Muscle layer of duodenum (tissue), 2 donors: ENCODE results near the gene MAGI2.

ENCODE experiments used
- H3K27ac ChIP-seq: one replicate; pipeline ENCODE4 v1.7.0; 2013; ENCODE audit warnings: mild to moderate bottlenecking, low read length
- H3K27me3 ChIP-seq: one replicate; pipeline ENCODE4 v1.7.0; 2013; ENCODE audit warnings: low read depth, mild to moderate bottlenecking, control low read depth, low read length
- H3K36me3 ChIP-seq, 2 donors: one replicate each; pipeline ENCODE4 v1.7.0; 2013; ENCODE audit warnings: low read length in 2 of 2, control low read depth in 1 of 2, mild to moderate bottlenecking in 1 of 2; ENCODE audit not compliant: insufficient read depth in 2 of 2, control insufficient read depth in 1 of 2
- H3K4me1 ChIP-seq, 2 donors: one replicate each; pipeline ENCODE4 v1.7.0; 2013; ENCODE audit warnings: low read length in 2 of 2, mild to moderate bottlenecking in 2 of 2, control low read depth in 1 of 2, moderate library complexity in 1 of 2; ENCODE audit not compliant: insufficient read depth in 2 of 2, control insufficient read depth in 1 of 2
- H3K4me3 ChIP-seq, 2 donors: one replicate each; pipeline ENCODE4 v1.7.0; 2013; ENCODE audit warnings: low read length in 2 of 2, low read depth in 1 of 2, mild to moderate bottlenecking in 1 of 2
- H3K9me3 ChIP-seq, 2 donors: one replicate each; pipeline ENCODE4 v1.7.0; 2013; ENCODE audit warnings: low read length in 2 of 2, control low read depth in 1 of 2, mild to moderate bottlenecking in 1 of 2; ENCODE audit not compliant: control insufficient read depth in 1 of 2
- donor health status: healthy.

Gene MAGI2

GRCh38 chr7:78279032-78279431 is 1174.4 kb downstream of the MAGI2 start:
- Histone ChIP-seq H3K4me1 (no peaks in the 10 kb centered on the region), H3K36me3 (no peaks in the 10 kb centered on the region), H3K27ac (no peak overlapping the region), H3K27me3 (no peaks in the 10 kb centered on the region), H3K9me3 (no peaks in the 10 kb centered on the region), H3K4me3 (no peak overlapping the region)

- Histone ChIP-seq H3K27ac (no peak overlapping the region), H3K4me3 (no peak overlapping the region), H3K27me3 (no peaks in the 10 kb centered on the region), H3K36me3 (no peaks in the 10 kb centered on the region), H3K9me3 (no peaks in the 10 kb centered on the region), H3K4me1 (no peaks in the 10 kb centered on the region)
These were observed 1186.3 kb downstream of the MAGI2 start for GRCh38 chr7:78267141-78267540.

GRCh38 chr7:78265486-78265885 is 1188.0 kb downstream of the MAGI2 start:
- no peaks in the 10 kb centered on the region for H3K4me1 ChIP-seq
- H3K27me3 ChIP-seq: no peaks in the 10 kb centered on the region
- no peak overlapping the region for H3K27ac ChIP-seq

GRCh38 chr7:78265071-78265470 is 1188.4 kb downstream of the MAGI2 start:
- H3K4me3 ChIP-seq: no peak overlapping the region
- H3K36me3 ChIP-seq: no peaks in the 10 kb centered on the region
- H3K27ac ChIP-seq: no peak overlapping the region
- H3K27me3 ChIP-seq: no peaks in the 10 kb centered on the region
- H3K4me1 ChIP-seq: no peaks in the 10 kb centered on the region
- no peaks in the 10 kb centered on the region for H3K9me3 ChIP-seq

More at GRCh38 chr7:78265486-78265885, 1188.0 kb downstream of the MAGI2 start:
- no peaks in the 10 kb centered on the region for H3K36me3 ChIP-seq
- no peak overlapping the region for H3K4me3 ChIP-seq
- H3K9me3 ChIP-seq: no peaks in the 10 kb centered on the region

- Histone ChIP-seq H3K4me1 (no peaks in the 10 kb centered on the region), H3K9me3 (no peaks in the 10 kb centered on the region), H3K36me3 (no peaks in the 10 kb centered on the region), H3K27ac (no peak overlapping the region), H3K4me3 (no peak overlapping the region), H3K27me3 (no peaks in the 10 kb centered on the region)
These were observed 1189.4 kb downstream of the MAGI2 start for GRCh38 chr7:78264105-78264504.

GRCh38 chr7:78261739-78262138 is 1191.7 kb downstream of the MAGI2 start:
- Histone ChIP-seq H3K4me1 (no peaks in the 10 kb centered on the region), H3K36me3 (no peaks in the 10 kb centered on the region), H3K27ac (no peak overlapping the region), H3K27me3 (no peaks in the 10 kb centered on the region), H3K9me3 (no peaks in the 10 kb centered on the region), H3K4me3 (no peak overlapping the region)

GRCh38 chr7:78261302-78261701 is 1192.2 kb downstream of the MAGI2 start:
- H3K4me3 ChIP-seq: no peak overlapping the region
- H3K4me1 ChIP-seq: no peaks in the 10 kb centered on the region
- H3K36me3 ChIP-seq: no peaks in the 10 kb centered on the region
- no peak overlapping the region for H3K27ac ChIP-seq
- no peaks in the 10 kb centered on the region for H3K9me3 ChIP-seq
- H3K27me3 ChIP-seq: no peaks in the 10 kb centered on the region

- no peaks in the 10 kb centered on the region for H3K9me3 ChIP-seq
- no peaks in the 10 kb centered on the region for H3K36me3 ChIP-seq
- no peak overlapping the region for H3K27ac ChIP-seq
- no peaks in the 10 kb centered on the region for H3K4me1 ChIP-seq
- no peaks in the 10 kb centered on the region for H3K27me3 ChIP-seq
- no peak overlapping the region for H3K4me3 ChIP-seq
These were observed 1192.6 kb downstream of the MAGI2 start for GRCh38 chr7:78260826-78261225.

- Histone ChIP-seq H3K4me1 (no peaks in the 10 kb centered on the region), H3K27ac (no peak overlapping the region), H3K9me3 (peaks cover 0 to under 1% of the 10 kb centered on the region in 2 donors), H3K4me3 (no peak overlapping the region), H3K27me3 (no peaks in the 10 kb centered on the region), H3K36me3 (no peaks in the 10 kb centered on the region)
These were observed 1198.8 kb downstream of the MAGI2 start for GRCh38 chr7:78254726-78255055.

GRCh38 chr7:78253850-78254725 is 1199.4 kb downstream of the MAGI2 start:
- no peaks in the 10 kb centered on the region for H3K27me3 ChIP-seq
- H3K27ac ChIP-seq: no peak overlapping the region
- no peaks in the 10 kb centered on the region for H3K4me1 ChIP-seq
- H3K36me3 ChIP-seq: no peaks in the 10 kb centered on the region
- no peak overlapping the region for H3K4me3 ChIP-seq
- H3K9me3 ChIP-seq: peaks cover 0 to 5% of the 10 kb centered on the region in 2 donors

GRCh38 chr7:78248867-78249266 is 1204.6 kb downstream of the MAGI2 start:
- no peaks in the 10 kb centered on the region for H3K4me1 ChIP-seq
- H3K27me3 ChIP-seq: no peaks in the 10 kb centered on the region
- no peak overlapping the region for H3K4me3 ChIP-seq
- H3K9me3 ChIP-seq: peaks cover 0 to 15% of the 10 kb centered on the region in 2 donors
- H3K27ac ChIP-seq: no peak overlapping the region
- H3K36me3 ChIP-seq: no peaks in the 10 kb centered on the region
